Measurements from ENCODE around the gene MFSD12. TPM values are rescaled to one million over a fixed set of nuclear protein-coding genes. Genes with fewer than 3 reads are reported as not detected.

Gene MFSD12
- total RNA-seq, 4 donors from 2014 or later, result 22.3 to 77.3 (median 48.7) TPM

GRCh38 chr19:3527238-3527910, 30.0 kb downstream of the MFSD12 start:
- Histone ChIP-seq H3K27ac (no peak overlapping the region), H3K36me3 (peaks cover 0 to 66% of the 10 kb centered on the region in 2 donors), H3K9me3 (no peaks in the 10 kb centered on the region), H3K4me1 (no peaks in the 10 kb centered on the region), H3K4me3 (no peak overlapping the region), H3K27me3 (no peaks in the 10 kb centered on the region)
- in situ Hi-C loops (cut with MboI; ENCODE audit: low sequenced_read_pairs in 4 of 4) (no loop called here), intact Hi-C loops (cut with DNase I; ENCODE audit: low total_unique reads) (no loop called here)
- no peak for ATAC-seq
- DNase-seq, result no peak
- no peak for TF ChIP-seq POLR2A (IDR thresholded peaks at IDR 0.05)
- TF ChIP-seq CTCF (IDR thresholded peaks at IDR 0.05 in 4 of 5, conservative IDR thresholded peaks at IDR 0.05 in 1 of 5), result no peak

GRCh38 chr19:3526507-3527237, 30.7 kb downstream of the MFSD12 start:
- Histone ChIP-seq H3K27ac (no peak overlapping the region), H3K9me3 (no peaks in the 10 kb centered on the region), H3K36me3 (peaks cover 0 to 59% of the 10 kb centered on the region in 2 donors), H3K4me1 (no peaks in the 10 kb centered on the region), H3K4me3 (no peak overlapping the region), H3K27me3 (no peaks in the 10 kb centered on the region)
- ATAC-seq, result no peak
- no peak for DNase-seq
- in situ Hi-C loops (cut with MboI; ENCODE audit: low sequenced_read_pairs in 4 of 4), result no loop called here
- intact Hi-C loops (cut with DNase I; ENCODE audit: low total_unique reads), result no loop called here
- no peak for TF ChIP-seq CTCF (IDR thresholded peaks at IDR 0.05 in 4 of 5, conservative IDR thresholded peaks at IDR 0.05 in 1 of 5)
- no peak for TF ChIP-seq POLR2A (IDR thresholded peaks at IDR 0.05)

GRCh38 chr19:3524904-3525451, 32.4 kb downstream of the MFSD12 start:
- no peak overlapping the region for H3K4me3 ChIP-seq
- DNase-seq (no peak), ATAC-seq (no peak)
- no peaks in the 10 kb centered on the region for H3K27me3 ChIP-seq
- no peaks in the 10 kb centered on the region for H3K9me3 ChIP-seq
- H3K4me1 ChIP-seq, result no peaks in the 10 kb centered on the region
- no peak for TF ChIP-seq CTCF (IDR thresholded peaks at IDR 0.05 in 4 of 5, conservative IDR thresholded peaks at IDR 0.05 in 1 of 5)
- TF ChIP-seq POLR2A (IDR thresholded peaks at IDR 0.05), result no peak
- intact Hi-C loops (cut with DNase I; ENCODE audit: low total_unique reads), result no loop called here
- H3K27ac ChIP-seq, result no peak overlapping the region
- H3K36me3 ChIP-seq, result peaks cover 0 to 52% of the 10 kb centered on the region in 2 donors
- in situ Hi-C loops (cut with MboI; ENCODE audit: low sequenced_read_pairs in 4 of 4), result no loop called here

- Histone ChIP-seq H3K27me3 (no peaks in the 10 kb centered on the region), H3K4me1 (no peaks in the 10 kb centered on the region), H3K9me3 (no peaks in the 10 kb centered on the region), H3K36me3 (peaks cover 0 to 52% of the 10 kb centered on the region in 2 donors), H3K27ac (no peak overlapping the region), H3K4me3 (no peak overlapping the region)
- DNase-seq (no peak), ATAC-seq (no peak)
- in situ Hi-C loops (cut with MboI; ENCODE audit: low sequenced_read_pairs in 4 of 4), result no loop called here
- intact Hi-C loops (cut with DNase I; ENCODE audit: low total_unique reads), result no loop called here
- no peak for TF ChIP-seq POLR2A (IDR thresholded peaks at IDR 0.05)
- no peak for TF ChIP-seq CTCF (IDR thresholded peaks at IDR 0.05 in 4 of 5, conservative IDR thresholded peaks at IDR 0.05 in 1 of 5)
Observed at GRCh38 chr19:3524078-3524842, 33.1 kb downstream of the MFSD12 start.
